ENCODE measurements around the gene ANKS1B.
"Not testable (repeated sequence)": the region's sequence is repeated elsewhere in the genome, so short reads cannot be mapped to it uniquely, and the experiment has no call there.

ANKS1B gene

GRCh38 chr12:99372257-99372920 is 612.3 kb downstream of the ANKS1B start:
- no peak for DNase-seq (ENCODE audit: low spot score)

GRCh38 chr12:99370421-99371138 is 614.2 kb downstream of the ANKS1B start:
- no peak for DNase-seq (ENCODE audit: low spot score)

GRCh38 chr12:99367181-99367580 is 617.6 kb downstream of the ANKS1B start:
- DNase-seq (ENCODE audit: low spot score): no peak

DNA sequence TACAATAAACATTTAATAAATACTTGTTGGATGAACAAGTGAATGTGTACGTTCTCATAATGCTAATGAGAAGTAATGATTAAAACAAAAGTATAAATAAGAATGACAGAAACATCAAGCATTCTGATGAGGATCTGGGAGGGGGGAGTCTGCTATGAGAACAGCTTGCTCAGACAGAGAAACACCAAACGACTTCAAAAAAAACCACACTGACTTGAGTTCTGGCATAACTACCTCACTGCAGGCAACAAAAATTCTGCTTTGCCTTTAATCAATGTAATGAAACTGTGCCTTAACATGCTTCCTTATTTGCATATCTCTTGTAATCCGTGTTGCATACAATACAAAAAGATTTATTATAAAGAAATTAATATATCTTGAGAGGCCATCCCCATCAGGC is 632.5 kb downstream of the ANKS1B start:
- DNase-seq (ENCODE audit: low spot score): no peak

- no peak for DNase-seq (ENCODE audit: low spot score)
Measured at GRCh38 chr12:99343960-99344359, 640.8 kb downstream of the ANKS1B start.

GRCh38 chr12:99339663-99340062 is 645.1 kb downstream of the ANKS1B start:
- DNase-seq (ENCODE audit: low spot score): no peak

DNA sequence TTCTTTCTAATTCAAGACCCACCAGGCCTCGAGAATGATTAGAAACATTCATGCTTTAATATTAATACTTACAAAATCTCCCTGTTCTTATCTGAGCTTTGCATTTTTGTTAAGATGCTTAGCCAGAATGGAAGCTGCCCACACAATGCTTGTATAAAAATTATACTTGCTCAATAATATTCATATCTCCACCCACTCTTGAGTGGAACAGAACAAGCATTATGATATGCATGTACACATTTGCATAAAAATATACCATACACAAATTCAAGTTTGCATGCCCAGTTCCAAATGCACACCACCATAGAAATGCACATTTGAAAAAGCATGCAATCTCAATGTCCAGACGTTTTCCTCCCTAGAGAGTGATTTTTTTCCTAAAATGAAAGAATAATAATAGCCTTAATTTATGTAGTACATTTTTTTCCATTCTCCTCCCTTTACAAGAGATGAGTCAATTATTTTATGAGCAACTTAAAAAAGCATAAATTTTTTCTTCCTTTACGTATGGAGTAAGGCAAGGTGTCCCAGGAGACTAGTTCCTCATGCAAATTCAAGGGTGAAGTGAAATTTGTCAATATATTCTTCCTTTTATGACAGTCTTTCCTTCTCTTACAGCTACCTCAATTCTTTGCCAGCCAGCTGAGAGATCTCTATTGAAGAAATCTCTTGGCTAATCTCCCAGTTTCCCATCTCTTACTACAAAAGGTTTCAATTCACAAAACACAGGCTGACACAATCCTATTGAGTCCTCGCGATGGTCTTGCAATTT is 650.3 kb downstream of the ANKS1B start:
- no peak for DNase-seq (ENCODE audit: low spot score)

- no peak for DNase-seq (ENCODE audit: low spot score)
Measured at GRCh38 chr12:99332936-99333591, 651.7 kb downstream of the ANKS1B start.

- no peak for DNase-seq (ENCODE audit: low spot score)
Measured at GRCh38 chr12:99330216-99330615, 654.5 kb downstream of the ANKS1B start.

DNA sequence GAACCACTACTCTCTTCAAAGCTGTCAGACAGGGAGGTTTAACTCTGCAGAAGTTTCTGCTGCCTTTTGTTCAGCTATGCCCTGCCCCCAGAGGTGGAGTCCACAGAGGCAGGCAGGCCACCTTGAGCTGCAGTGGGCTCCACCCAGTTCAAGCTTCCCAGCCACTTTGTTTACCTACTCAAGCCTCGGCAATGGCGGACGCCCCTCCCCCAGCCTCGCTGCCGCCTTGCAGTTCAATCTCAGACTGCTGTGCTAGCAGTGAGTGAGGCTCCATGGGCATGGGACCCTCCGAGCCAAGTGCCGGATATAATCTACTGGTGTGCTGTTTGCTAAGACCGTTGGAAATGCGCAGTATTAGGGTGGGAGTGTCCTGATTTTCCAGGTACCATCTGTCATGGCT is 663.5 kb downstream of the ANKS1B start:
- not testable (repeated sequence) for DNase-seq (ENCODE audit: low spot score)

DNA sequence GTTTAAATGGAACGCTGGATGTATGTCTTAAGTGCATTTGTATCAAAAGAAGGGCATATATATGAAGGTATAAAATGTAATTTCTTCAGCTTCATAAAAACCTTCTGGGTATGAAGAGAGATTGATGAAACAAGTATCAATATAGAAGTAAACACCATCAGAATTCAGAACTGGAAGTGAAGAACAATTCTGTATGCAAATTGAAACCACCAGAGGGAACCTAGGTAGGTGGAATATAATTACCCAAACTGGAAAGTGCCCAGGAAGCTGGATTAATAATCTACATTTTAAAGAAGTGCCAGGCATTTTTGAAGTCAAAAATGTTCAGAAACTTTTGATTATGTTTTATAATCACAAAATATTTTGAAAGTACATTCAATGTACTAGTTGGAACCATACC is 673.4 kb downstream of the ANKS1B start:
- no peak for DNase-seq (ENCODE audit: low spot score)

GRCh38 chr12:99309812-99310211 is 674.9 kb downstream of the ANKS1B start:
- DNase-seq (ENCODE audit: low spot score): no peak

DNA sequence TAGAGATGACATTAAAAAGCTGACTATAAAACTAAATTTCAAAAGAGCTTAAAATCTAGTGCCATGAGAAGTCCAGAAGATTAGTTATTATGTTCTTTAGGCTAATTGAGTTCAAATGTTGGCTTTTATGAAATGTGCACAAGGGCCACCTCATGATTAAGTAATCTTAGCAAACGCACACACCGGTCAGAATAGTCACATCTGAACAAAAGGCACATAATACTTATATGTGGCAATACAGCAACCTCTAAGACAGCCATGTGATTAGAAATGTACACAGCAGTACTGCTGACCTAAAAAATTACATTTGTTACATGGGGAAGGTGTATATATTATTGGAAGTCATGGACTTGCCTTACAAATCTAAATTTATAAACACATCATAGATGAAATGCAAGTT is 681.9 kb downstream of the ANKS1B start:
- no peak for DNase-seq (ENCODE audit: low spot score)

- DNase-seq (ENCODE audit: low spot score): no peak
Measured at GRCh38 chr12:99287136-99287535, 697.6 kb downstream of the ANKS1B start.

- no peak for DNase-seq (ENCODE audit: low spot score)
Measured at GRCh38 chr12:99284161-99284560, 700.6 kb downstream of the ANKS1B start.

DNA sequence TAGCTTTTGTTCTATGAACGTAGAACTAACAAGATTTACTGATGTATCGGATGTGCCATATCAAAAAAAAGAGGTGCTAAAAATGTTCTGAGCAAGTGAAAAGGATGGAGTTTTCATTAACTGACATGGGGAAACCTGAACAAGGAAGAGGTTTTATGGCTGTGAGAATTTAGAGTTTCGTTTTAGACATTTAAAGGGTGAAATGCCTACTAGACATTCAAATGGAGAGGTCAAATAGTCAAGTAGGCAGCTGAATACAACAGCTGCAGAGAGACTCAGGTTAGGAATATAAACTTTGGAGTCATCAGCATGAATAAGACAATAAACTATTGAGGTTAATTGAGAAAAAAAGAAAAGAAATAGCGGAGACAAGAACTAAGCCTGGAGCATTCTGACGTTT is 702.1 kb downstream of the ANKS1B start:
- DNase-seq (ENCODE audit: low spot score): no peak

- DNase-seq (ENCODE audit: low spot score): no peak
Measured at GRCh38 chr12:99282086-99282485, 702.6 kb downstream of the ANKS1B start.

DNA sequence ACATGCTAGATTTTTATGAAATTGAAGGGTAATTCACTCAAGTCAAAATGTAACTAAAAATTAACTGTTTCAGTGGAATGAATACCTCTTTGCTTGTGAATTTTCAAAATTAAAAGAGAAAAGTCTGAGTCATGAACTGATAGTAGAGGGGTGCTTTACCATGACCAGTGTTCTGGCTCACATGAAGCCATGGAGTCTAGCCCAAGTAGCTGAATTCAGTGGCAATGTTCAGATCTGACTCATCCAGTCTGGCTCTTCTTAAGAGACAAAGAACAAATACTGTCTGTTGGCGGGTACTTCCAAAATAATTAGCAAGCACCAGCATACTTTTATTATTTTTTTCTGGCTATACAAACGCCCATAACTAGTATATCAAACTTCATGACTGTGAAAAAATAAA is 703.5 kb downstream of the ANKS1B start:
- no peak for DNase-seq (ENCODE audit: low spot score)

DNA sequence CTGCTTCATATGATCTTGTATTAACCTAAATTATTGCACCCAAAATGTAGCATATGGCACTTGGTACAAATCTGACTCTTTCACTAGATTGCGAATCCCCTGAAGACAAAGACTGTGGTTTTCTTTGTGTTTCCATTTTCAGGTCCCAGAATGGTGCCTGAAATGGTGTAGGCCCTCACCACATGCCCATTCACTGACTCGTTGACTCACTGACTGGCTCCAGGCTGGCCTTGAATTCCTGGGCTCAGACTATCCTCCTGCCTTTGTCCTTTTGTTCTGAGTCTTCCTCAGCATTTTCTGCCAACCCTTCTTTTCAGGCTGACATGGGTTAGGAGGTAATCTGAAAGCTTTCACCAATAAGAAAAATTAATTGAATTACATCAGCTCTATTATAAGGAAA is 705.8 kb downstream of the ANKS1B start:
- no peak for DNase-seq (ENCODE audit: low spot score)

- no peak for DNase-seq (ENCODE audit: low spot score)
Measured at GRCh38 chr12:99277591-99278379, 707.0 kb downstream of the ANKS1B start.

DNA sequence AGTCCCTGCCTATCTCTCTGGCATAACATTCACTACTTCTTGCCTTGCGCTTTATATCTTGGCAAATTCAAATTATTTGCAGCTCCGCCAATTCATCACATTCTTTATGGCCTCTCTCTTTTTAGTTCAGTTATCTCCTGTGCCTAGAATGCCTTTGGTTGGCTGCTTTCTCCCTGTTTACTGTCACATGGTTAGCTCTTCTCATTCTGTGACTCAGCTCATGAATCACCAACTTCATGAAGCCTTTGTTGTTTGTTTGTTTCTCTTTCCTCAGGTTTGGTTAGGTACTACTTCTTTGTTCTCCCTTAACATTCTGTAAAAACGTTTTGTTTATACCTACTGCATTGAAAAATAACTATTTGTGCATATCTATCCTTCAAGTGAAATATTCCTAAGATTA is 713.7 kb downstream of the ANKS1B start:
- DNase-seq (ENCODE audit: low spot score): no peak

DNA sequence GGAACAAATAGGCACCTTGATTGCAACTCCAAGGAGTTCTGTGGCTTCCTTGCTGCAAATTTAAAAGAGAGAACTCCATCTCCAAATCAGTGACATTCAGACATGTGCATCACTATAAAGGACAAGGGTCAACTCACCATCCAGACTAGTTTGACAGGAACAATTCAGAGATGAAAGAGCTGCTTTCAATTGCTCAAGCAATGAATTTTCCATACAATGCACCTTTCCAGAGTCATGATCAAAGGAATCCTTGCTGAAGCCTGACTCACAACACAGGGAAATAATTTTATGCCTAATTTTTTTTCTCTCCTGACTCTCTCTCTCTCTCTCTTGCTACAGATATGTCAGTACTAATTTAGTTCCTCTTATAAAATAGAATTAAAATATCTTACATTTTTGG is 717.7 kb downstream of the ANKS1B start:
- DNase-seq (ENCODE audit: low spot score): no peak

All from hepatic stellate cell (primary cell).